ENCODE data around the gene GPR82.

GPR82 gene

GRCh38 chrX:41730081-41730480, 6.1 kb downstream of the GPR82 start:
- no peak overlapping the region for H3K27ac ChIP-seq
- TF ChIP-seq ZFX (IDR thresholded peaks at IDR 0.05; ENCODE audit: borderline replicate concordance): no peak
- TF ChIP-seq, protein P1, sequence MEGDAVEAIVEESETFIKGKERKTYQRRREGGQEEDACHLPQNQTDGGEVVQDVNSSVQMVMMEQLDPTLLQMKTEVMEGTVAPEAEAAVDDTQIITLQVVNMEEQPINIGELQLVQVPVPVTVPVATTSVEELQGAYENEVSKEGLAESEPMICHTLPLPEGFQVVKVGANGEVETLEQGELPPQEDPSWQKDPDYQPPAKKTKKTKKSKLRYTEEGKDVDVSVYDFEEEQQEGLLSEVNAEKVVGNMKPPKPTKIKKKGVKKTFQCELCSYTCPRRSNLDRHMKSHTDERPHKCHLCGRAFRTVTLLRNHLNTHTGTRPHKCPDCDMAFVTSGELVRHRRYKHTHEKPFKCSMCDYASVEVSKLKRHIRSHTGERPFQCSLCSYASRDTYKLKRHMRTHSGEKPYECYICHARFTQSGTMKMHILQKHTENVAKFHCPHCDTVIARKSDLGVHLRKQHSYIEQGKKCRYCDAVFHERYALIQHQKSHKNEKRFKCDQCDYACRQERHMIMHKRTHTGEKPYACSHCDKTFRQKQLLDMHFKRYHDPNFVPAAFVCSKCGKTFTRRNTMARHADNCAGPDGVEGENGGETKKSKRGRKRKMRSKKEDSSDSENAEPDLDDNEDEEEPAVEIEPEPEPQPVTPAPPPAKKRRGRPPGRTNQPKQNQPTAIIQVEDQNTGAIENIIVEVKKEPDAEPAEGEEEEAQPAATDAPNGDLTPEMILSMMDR (IDR thresholded peaks at IDR 0.05): no peak

- no peak overlapping the region for H3K27ac ChIP-seq
- TF ChIP-seq, protein P1 (IDR thresholded peaks at IDR 0.05): no peak
- TF ChIP-seq ZFX (IDR thresholded peaks at IDR 0.05; ENCODE audit: borderline replicate concordance): no peak
These were observed 8.3 kb downstream of the GPR82 start for GRCh38 chrX:41732260-41732659.

DNA sequence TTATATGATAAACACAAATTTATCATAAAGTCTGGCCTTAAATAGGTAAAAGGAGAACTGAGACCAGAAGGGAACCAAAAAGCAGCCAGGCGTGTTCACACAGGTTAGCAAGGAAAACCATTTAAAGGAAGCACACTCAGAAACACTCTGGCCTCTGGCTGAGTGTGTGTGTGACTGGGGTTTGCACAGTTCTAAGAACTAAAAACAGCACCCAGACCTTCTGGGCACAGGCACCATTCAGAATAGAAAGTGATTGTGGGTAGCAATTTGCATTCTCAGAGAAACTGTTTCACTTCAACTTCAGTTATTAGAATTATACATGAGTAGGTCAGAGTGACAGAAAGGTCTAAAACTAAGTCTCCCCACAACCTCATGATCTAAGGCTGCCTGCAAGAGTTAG, 10.0 kb downstream of the GPR82 start:
- TF ChIP-seq, protein P1 (IDR thresholded peaks at IDR 0.05): no peak
- TF ChIP-seq ZFX (IDR thresholded peaks at IDR 0.05; ENCODE audit: borderline replicate concordance): no peak
- no peak overlapping the region for H3K27ac ChIP-seq

- TF ChIP-seq, protein P1 (IDR thresholded peaks at IDR 0.05): peak; percentile 46
- TF ChIP-seq ZFX (IDR thresholded peaks at IDR 0.05; ENCODE audit: borderline replicate concordance): no peak
- H3K27ac ChIP-seq: no peak overlapping the region
These were observed 10.5 kb downstream of the GPR82 start for GRCh38 chrX:41734530-41734929.

DNA sequence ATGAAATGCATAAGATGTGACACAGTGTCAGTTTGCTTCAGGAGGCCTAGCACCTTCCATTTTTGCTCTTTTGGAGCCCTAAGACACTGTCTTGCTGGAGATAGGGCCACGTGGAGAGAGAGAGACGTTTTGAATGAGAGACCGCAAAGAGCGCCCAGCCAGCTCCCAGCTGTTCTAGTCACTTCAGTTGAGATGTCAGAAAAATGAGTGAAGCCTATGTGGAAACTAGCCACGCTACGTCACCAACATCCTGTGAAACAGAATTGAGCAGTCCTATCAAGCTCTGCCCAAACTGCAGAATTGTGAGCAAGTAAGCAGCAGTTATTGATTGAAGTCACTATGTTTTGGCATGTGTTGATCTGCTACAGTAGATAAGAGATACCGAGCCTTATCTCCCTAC, 13.1 kb downstream of the GPR82 start:
- TF ChIP-seq, protein P1 (IDR thresholded peaks at IDR 0.05): no peak
- no peak for TF ChIP-seq ZFX (IDR thresholded peaks at IDR 0.05; ENCODE audit: borderline replicate concordance)
- H3K27ac ChIP-seq: no peak overlapping the region

- H3K27ac ChIP-seq: no peak overlapping the region
- TF ChIP-seq, protein P1 (IDR thresholded peaks at IDR 0.05): no peak
- TF ChIP-seq ZFX (IDR thresholded peaks at IDR 0.05; ENCODE audit: borderline replicate concordance): no peak
These were observed 15.9 kb downstream of the GPR82 start for GRCh38 chrX:41739871-41740270.

DNA sequence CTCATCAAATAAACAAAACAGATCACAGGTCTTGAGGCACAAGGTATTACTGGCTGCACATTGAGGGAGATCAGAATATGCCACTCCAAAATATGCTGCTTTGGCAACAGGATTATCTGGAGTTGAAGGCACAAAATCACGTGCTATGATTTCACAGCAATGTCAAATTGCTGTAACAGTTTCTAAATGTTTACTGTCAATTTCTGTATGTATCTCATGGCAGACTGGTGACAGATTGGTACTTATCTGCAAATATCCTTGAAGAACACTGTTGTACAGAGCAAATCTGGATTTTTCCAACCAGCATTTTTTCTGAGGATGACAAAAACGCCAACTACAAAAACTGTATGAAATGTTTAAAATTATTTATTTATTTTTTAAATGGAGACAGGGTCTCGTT, 26.7 kb downstream of the GPR82 start:
- TF ChIP-seq ZFX (IDR thresholded peaks at IDR 0.05; ENCODE audit: borderline replicate concordance): no peak
- TF ChIP-seq, protein P1 (IDR thresholded peaks at IDR 0.05): no peak
- no peak overlapping the region for H3K27ac ChIP-seq

All from 22Rv1 (cell line).